Measurements from ENCODE around the gene FCHSD2. TPM values are rescaled to one million over a fixed set of nuclear protein-coding genes. Genes with fewer than 3 reads are reported as not detected.
"Not testable (repeated sequence)": the region's sequence is repeated elsewhere in the genome, so short reads cannot be mapped to it uniquely, and the experiment has no call there.

The FCHSD2 gene
- polyA plus RNA-seq, 12 donors, result 18.8 to 37.6 (median 30.9) TPM; not detected in 1

GRCh38 chr11:73061434-73061833, 80.7 kb downstream of the FCHSD2 start:
- not testable (repeated sequence) for DNase-seq

DNA sequence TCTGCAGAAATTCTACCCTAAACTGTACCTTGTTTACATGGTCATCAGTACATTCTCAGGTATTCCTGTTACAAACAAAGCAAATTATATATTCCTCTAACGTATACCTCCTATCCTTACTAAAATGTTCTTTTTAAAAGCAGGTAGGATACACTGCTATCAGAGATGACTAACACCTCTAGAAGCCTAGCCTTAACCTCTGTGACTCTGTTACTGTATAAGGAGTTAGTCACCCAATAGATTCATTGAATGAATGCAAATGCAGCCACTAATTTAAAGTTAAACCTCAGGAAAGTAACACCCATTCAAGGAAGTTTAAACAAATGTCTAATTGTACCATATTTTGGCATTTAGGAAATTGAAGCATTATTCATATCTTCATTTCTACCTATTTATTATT, 82.2 kb downstream of the FCHSD2 start:
- no peak for DNase-seq

- no peak for DNase-seq
These were observed 83.0 kb downstream of the FCHSD2 start for GRCh38 chr11:73058989-73059674.

DNA sequence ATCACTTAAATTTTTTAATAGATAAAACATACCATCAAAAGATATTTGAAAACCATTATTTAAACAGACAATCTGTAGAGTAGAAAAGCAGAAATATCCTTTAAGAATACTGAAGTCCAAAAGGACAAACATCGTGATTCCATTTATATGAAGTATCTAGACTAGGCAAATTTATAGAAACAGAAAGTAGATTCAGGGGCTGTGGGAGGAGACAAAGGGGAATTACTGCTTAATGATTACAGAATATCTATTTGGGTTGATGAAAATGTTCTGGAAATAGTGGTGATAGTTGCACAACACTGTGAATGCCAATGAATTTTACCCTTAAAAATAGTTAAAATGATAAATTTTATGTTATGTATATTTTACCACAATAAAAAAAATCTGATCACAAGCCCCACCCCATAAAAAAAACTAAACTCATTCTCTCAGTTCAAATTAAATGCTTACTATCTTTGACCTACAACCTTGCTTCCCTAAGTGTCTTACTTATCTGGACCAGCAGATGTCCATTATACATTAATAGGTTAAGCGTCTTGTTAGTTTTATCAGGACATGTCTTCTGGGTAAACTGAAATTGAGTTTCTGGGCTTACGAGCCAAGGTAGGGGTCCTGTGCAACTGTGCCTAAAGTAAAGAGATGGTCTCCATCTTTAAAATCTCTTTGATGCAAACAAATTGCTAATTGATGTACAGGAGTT, 86.3 kb downstream of the FCHSD2 start:
- no peak for DNase-seq

- no peak for DNase-seq
These were observed 87.1 kb downstream of the FCHSD2 start for GRCh38 chr11:73055002-73055401.

- no peak for DNase-seq
These were observed 88.2 kb downstream of the FCHSD2 start for GRCh38 chr11:73053964-73054363.

DNA sequence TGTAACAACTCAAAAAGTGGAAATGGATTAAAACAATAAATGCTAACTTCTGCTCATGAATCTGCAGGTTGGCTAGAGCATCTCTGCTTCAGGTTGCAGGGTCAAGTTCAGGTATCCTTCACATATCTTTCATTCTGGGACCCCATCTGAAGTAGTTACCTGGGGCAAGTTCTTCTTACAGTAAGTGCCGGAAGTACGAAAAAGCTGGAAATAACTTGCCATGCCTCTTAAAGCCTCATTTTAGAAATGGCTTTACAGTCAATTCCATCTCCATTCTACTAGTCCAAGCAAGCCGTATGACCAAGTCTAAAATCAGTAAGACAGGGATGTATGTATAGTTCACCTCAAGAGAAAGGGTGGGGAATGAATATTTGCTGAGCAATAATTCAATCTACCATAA, 93.7 kb downstream of the FCHSD2 start:
- no peak for DNase-seq

DNA sequence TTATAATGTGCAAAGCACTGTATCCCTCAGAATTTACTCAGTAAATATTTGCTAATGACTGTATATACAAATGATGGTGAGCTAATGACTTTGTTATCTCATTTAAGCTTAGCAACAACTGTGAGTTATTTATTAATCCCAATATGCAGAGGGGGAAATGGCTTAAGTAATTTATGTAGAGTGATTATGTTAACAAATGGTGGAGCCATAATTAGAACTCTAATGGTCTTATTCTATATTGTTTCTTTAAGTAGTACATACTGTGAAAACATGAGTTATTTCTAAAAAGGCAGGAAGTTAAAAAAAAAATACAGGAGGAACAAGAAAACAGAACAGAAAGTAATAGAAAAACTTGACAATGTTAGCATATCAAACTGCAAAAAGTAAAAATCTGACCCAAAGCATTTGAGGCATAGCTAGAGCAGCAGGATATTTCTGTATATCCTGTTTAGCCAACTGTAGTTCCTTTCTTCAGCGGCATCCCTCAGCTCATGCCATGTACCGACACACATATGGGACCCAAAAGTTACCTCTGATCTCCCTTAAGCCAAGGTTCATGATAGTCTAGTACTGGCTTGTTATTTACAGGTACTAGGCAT, 94.2 kb downstream of the FCHSD2 start:
- no peak for DNase-seq

GRCh38 chr11:73040046-73040445, 102.1 kb downstream of the FCHSD2 start:
- no peak for DNase-seq

DNA sequence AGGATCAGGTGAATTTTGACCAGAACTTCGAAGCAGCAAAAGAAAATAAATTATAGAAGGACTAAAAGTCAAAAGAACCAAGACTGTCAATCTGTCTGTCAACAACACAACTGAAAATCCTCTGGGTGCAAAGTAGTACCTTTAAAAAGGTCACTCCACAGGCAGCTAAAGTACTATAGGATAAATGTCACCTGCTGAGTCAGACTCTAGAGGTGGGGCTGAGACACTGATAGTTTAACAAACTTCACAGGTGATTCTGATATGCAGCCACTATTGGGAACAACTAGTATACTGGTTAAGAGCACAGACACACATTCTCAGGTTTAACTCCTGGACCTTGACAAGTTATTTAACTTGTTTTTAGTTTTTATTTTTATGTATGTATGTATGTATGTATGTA, 107.3 kb downstream of the FCHSD2 start:
- no peak for DNase-seq

DNA sequence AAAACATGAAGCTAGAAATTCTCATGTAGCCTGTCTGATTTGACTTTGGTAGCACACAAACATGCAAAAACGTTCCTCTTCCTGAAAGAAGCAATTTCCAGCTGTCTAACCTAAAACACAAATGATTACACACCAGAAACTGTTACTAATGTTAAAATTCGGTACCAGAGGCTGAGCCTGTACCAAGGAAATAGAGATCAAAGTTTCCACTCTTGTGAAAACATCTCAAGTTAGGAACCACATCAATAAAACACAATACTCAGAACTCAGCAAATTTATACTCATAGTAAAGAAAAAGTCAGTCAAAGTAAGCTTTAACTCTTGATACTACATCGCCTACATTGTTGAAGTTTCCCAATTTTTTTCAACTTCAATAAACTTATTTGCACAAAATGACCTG, 107.8 kb downstream of the FCHSD2 start:
- DNase-seq, result no peak

GRCh38 chr11:73030130-73030529, 112.0 kb downstream of the FCHSD2 start:
- no peak for DNase-seq

DNA sequence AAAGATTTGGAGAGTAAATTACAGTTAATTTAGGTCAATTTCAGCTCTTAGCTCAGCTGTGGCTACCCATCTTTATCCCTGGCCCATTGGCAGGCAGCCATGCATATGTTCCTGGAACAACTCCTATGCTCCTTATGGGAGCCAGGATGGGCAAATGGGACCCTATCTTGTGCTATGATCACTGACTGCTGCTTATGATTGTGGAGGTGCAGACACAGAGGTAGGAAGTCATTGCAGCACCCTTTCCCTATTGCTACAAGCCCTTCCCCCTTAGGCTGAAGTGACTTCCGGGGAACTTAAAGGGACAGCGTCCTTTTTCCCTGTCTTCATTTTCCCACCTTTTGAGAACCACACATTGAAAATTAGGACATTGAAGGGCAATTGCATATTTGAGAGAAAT, 112.7 kb downstream of the FCHSD2 start:
- DNase-seq, result no peak

- no peak for DNase-seq
These were observed 113.5 kb downstream of the FCHSD2 start for GRCh38 chr11:73028611-73029010.

GRCh38 chr11:73027840-73028239, 114.3 kb downstream of the FCHSD2 start:
- DNase-seq, result not testable (repeated sequence)

DNA sequence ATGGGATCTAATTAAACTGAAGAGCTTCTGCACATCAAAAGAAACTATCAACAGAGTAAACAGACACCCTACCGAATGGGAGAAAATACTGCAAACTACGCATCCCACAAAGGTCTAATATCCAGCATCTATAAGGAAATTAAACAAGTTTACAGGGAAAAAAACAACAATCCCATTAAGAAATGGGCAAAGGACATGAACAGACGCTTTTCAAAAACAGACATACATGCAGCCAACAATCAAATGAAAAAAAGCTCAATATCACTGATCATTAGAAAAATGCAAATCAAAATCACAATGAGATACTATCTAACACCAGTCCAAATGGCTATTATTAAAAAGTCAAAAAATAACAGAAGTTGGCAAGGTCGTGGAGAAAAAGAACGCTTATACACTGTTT, 117.5 kb downstream of the FCHSD2 start:
- no peak for DNase-seq

DNA sequence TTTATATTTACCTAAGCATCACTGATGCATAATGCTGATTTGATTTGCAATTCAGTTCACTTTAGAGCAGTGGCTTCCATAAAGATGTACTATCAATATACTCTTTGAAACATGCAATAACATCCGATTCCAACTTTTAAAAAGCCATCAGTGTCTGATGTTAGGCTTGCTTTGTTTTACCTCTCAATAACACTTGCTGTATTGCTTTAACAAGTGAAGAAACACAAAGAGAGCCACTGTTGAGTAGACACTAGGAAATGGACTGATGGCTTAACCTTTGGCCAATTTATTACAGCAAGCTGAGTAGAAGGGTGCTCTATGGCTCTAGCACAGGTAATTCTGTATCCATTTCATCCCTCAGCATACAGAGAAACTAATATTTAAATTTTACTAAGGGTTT, 122.1 kb downstream of the FCHSD2 start:
- no peak for DNase-seq

GRCh38 chr11:73019449-73019848, 122.7 kb downstream of the FCHSD2 start:
- no peak for DNase-seq

DNA sequence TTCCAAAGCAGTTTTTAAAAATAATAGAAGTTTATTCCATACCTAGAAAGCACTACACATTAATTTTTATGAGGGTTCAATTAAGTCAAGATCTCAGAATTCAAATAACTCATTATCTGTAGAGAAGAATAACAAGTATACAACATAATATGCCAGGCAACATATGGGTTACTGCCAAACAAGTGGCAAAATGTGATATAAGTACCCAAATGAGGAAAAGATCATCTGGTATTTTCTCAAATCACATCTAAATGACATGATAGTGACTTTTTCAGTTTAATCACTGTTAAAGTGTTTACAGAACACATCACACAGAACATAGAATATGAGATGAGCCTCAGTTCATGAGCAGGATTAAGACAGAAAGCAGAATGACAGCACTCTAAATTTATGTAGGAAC, 123.3 kb downstream of the FCHSD2 start:
- no peak for DNase-seq

GRCh38 chr11:73017024-73017751, 124.9 kb downstream of the FCHSD2 start:
- no peak for DNase-seq

DNA sequence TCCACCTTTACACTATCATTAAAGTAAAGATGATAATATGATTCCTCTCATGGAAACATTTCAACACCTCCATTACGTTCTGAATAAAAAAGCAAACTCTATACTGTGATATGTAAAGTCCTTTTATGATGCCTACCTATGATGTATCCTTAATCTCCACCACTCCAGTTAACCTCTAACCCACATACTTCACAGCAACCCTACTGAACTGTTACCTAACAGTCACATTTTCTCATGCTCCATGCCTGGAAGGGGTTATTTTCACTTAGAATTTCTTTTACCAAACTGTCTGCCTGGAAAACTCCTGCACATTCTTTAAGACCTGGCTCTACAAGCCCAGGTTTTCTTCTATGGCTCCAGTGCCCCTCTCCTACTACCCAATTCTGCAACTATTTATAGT, 129.1 kb downstream of the FCHSD2 start:
- no peak for DNase-seq

DNA sequence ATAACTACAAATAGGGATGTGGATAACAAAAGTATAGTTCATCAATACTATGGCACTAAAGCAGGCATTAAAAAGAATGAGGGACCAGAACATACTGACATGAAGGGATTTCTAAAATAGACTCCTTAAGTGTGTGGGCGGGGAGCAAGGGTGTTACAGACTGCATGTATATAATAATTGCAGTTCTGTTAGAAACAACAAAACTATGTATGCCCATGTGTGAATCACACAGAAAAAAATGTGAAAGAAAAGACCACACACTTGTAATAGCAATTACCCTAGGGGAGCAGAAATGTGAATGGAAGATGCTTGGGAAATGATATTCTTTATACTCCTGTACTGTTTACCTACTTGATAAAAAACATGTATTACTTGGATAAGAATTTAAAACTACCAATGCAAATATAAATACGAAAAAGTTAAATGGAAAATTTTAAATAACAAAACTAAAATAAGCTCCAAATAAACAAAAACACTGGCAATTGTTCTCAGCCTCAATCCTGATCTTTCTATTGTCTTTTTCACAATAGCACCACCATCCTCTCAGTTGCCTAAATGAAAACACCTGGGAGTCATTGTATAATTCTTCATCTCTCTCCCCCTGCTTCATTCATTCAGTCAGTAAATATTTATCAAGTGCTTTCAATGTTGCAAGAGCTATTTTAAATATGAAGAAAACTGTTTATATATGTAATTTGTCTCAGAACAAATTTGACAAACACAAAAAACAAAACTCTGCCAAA, 129.8 kb downstream of the FCHSD2 start:
- no peak for DNase-seq
